Measurements from ENCODE around the gene INSIG1.

- no peak for TF ChIP-seq CTCF (IDR thresholded peaks at IDR 0.05)
- TF ChIP-seq POLR2A (IDR thresholded peaks at IDR 0.05): no peak
Measured at GRCh38 chr7:155292680-155293226, 4.9 kb upstream of the INSIG1 start.
